Measurements from ENCODE around the gene ERFL.
"Not testable (repeated sequence)": the region's sequence is repeated elsewhere in the genome, so short reads cannot be mapped to it uniquely, and the experiment has no call there.

Gene ERFL

GRCh38 chr19:41926763-41927496, 1.3 kb downstream of the ERFL start:
- DNase-seq (ENCODE audit: low read depth), result no peak

DNA sequence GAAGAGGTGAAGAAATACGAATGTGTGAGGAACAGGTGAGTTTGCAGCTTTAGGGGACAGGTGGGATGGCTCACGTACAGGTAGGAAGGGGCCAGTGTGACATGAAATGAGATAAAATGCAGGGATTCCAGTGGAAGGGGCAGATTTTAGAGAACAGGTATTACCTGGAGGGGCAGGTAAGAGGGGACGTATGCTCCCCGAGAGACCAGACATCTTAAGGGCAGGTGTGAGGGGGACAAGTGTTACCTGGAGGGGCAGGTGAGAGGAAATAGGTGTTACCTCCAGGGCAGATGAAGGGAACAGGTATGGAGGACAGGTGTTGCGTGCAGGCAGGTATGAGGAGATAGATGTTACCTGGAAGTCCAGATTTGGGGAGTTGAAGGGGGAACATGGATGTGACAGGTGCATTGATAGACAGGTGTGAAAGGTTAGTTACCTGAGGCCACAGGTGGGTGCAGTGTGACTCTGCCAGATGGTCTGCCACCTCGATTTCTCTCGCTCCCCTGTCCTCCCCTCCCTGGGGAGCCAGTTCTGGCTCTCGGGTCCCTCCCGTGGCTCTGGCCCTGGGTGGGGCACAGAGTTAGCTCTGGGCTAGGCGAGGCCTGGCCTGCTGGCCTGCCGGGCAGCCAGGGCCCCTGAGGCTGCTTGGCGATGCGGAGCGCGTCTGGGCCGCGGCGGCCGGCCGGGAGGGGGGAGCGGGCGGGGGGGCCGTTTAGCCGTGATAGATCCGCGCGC, 2.1 kb downstream of the ERFL start:
- no peak for DNase-seq (ENCODE audit: low read depth)

DNA sequence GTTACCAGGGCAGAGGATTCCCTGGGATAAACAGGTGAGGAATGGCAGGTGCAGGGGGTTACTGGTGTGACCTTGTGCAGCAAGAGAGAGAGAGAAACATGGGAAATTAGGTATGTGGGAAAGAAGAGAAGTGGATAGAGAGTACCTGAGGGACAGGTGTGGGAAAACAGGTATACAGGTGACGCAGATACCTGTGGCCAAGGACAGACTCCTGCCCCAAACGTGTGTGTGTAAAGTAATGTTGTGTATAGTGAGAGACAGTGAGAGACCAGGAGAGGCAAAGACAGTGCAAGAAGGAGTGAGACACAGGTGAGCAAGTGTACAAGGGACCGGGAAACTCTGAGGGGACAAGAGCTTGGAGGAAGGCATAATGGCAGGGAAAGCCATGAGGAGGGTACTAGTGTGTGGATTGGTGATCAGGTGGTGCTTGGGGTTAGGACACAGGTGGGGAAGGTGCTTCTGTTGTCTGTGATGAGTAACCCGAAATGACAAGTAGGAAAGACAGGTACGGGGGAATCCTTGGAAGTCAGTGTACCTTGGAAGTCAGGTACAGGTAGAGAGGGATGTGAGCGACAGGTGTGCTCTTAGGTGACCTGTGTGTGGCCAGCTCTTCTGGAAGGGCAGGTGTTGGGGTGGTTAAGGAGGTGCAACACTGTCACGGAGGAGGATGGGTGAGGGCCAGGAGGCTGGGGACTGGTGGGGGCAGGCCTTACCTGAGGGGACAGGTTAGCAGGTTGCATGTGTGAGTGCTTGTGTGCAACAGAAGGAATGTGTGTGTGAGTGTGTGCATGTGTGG, 2.8 kb downstream of the ERFL start:
- DNase-seq (ENCODE audit: low read depth), result no peak

GRCh38 chr19:41924151-41925145, 3.8 kb downstream of the ERFL start:
- DNase-seq (ENCODE audit: low read depth), result no peak

GRCh38 chr19:41923045-41923788, 5.0 kb downstream of the ERFL start:
- no peak for DNase-seq (ENCODE audit: low read depth)

GRCh38 chr19:41922585-41922984, 5.7 kb downstream of the ERFL start:
- DNase-seq (ENCODE audit: low read depth), result no peak

DNA sequence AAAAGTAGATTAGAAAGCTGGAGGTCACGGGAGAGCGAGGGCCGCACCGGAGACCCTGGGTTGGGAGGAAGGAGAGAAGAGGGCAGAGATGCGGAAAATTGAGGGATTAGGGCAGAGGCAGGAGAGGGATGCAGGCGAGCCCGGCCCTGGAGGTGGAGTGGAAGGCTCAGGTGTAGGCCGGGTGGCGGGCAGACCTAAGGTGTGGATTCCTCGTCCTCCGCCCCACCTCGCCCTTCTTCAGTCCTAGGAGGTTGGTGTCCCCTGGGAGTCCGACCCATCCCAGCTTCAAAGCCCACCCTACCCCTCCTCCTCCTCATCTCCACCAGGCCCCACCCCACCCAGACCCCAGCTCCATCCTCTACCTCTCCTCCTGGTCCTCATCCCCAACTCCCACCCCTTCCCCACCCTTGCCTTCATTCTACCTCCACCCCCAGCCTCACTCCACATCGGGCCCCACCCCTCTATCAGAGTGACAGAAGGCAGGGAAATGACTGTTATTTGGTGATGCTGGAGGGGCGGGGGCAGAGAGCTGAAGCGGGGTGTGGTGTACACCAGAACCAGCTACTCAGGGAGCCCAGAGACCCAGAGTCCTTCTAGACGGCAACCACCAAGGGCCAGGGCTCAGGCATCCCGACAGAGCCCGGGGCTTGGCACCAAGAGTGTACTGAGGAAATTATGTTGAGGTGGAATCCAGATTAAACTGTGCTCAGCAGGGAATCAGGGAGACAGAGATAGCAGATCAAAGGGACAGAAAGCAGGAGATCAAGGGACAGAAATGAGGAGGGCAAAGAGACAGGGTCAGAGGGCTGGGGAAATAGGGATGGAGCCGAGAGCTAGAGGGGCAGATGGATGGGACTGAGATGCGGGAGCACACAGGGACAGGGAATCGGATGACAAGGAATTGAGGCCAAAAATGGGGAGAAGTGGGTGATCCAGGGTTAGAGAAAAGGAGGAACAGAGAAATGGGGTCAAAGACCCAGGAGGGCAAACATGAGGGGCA, 6.4 kb downstream of the ERFL start:
- no peak for DNase-seq (ENCODE audit: low read depth)

DNA sequence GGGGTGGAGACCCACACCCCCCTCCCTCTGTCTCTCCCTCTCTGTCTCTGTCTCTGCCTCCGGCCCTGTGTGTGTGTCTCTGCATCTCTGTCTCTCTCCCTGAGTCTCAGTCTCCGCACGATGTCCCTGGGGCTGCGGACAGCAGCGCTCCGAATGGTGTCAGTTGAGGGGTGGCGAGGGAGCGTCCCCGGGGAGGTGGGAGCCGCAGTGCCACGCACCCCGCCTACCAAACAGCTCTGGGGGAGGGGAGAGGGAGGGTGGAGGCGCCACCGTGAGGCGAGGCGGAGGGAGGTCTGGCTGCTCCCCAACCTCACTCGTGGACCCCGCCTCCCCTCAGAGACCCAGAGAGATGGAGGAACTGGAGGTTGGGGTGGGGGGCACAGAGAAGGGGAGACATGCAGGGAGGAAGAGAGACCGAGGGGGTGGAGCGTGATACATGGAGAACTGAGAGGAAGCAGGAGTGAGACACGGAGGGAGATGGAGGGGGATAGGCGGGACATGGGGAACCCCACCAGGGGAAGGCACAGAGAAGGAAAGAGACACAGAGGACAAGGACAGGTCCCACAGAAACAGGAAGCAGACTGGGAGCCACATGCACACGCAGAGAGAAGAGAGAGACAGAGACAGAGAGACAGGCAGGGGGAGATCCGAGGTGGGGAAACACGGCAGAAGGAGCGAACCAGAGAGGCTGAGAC, 7.2 kb downstream of the ERFL start:
- no peak for DNase-seq (ENCODE audit: low read depth)

DNA sequence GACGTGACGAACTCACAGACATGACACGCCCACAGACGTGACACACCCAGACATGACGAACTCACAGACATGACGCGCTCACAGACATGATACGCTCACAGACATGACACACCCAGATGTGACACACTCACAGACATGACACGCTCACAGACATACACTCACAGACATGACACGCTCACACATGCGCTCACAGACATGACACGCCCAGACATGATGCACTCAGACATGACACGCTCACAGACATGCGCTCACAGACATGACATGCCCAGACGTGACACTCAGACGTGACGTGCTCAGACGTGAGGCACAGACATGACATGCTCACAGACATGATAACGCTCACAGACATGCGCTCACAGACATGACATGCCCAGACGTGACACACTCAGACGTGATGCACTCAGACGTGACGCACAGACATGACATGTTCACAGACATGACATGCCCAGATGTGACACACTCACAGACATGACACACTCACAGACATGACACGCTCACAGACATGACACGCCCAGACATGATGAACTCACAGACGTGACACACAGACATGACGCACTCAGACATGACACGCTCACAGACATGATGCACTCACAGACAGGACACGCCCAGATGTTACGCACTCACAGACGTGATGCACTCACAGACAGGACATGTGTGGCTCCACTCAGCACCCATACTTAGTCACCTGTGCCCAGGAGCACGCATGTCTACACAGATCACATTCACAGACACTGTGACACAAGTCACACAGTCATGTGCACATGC, 8.1 kb downstream of the ERFL start:
- DNase-seq (ENCODE audit: low read depth), result no peak

DNA sequence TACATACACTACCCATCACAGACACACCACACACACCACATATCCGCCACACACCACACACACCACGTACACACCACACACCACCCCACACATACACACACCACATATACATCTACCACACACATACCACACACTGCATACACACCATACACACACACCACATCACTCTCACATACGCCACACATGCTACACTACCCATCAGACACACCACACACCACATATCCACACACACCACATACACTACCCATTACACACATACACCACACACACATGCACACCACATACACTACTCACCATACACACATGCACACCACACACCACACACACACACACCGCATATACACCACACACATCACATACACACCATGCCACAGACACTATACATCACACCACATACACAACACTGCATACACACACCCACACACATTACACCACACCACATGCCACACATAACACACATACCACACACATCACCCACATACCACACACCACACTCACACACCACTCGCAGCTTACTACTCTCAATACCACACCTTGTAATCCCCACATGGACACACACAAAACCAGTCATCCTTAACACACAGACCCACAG, 9.5 kb downstream of the ERFL start:
- no peak for DNase-seq (ENCODE audit: low read depth)

- no peak for DNase-seq (ENCODE audit: low read depth)
Observed at GRCh38 chr19:41918095-41918494, 10.2 kb downstream of the ERFL start.

DNA sequence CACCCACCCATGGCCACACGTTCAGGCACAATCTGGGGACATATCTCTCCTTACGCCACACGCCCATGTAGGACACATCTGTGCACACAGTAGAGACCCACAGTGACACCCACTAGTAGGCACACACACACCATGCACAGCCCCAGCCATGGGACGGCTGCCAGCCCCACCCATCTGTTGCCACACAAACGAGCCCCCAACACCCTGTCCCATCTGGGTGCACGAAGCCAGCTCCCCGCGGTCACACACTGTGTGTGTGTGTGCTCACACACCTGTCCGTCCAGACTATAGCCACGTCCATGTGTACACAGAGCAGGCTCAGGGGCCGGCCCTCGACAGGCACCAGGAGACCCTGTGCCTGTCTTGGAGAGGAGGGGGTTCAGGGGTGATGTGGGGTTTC, 10.6 kb downstream of the ERFL start:
- DNase-seq (ENCODE audit: low read depth), result no peak

DNA sequence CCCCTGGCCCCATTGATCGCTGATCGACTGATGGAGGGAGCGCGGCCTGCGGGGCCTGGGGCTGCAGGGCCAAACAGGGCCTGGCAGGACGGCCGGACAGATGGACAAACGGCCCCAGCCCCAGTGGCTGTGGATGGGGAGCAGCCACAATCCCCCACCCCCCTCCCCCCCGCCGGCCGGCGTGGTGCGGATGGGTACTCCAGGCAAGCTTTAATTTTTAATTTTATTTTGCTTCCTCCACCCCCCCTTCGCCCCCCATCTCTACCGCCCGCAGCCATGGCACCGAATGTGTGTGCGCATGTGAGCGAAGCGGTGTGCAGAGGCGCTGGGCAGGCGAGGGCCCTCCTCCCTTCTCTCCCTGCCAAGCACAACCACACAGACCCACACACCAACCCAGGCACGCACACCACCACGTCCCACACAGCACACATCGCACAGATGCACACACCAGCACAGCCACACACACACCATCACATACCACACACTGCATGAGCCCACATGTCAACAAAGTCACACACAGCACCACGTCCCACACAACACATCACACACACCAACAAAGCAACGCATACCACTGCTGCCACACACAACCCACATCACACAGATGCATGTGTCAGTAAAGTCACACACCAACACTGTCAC, 12.4 kb downstream of the ERFL start:
- DNase-seq (ENCODE audit: low read depth), result no peak

- no peak for DNase-seq (ENCODE audit: low read depth)
Observed at GRCh38 chr19:41915021-41915775, 13.1 kb downstream of the ERFL start.

- not testable (repeated sequence) for DNase-seq (ENCODE audit: low read depth)
Observed at GRCh38 chr19:41914424-41914834, 13.8 kb downstream of the ERFL start.

Measured in activated T-helper 1 cell treated with Interleukin-2 at 50 U/mL for 16 hours (primary cell).